Kidney (tissue), 14 donors: ENCODE data around the gene HYPK. TPM values are rescaled to one million over a fixed set of nuclear protein-coding genes. Genes with fewer than 3 reads are reported as not detected.
"Not testable (repeated sequence)": the region's sequence is repeated elsewhere in the genome, so short reads cannot be mapped to it uniquely, and the experiment has no call there.

Experiments used
- DNase-seq, 5 donors: peaks; one replicate each; pipeline ENCODE4 v3.0.0-alpha.2; 2013 to 2020
- FAIRE-seq: peaks from 2 replicates; lab custom pipeline; 2012; peaks lifted over from hg19 to GRCh38; lab: Jason Lieb, UNC
- H3K27ac ChIP-seq, 2 donors: one replicate each; pipeline ENCODE4 v1.7.0; 2013; ENCODE audit warnings: low read depth in 2 of 2, low read length in 2 of 2, inconsistent platforms in 1 of 2
- H3K27me3 ChIP-seq: one replicate; pipeline ENCODE4 v1.7.1; 2013; ENCODE audit warnings: low read length, inconsistent platforms; ENCODE audit not compliant: control insufficient read depth, insufficient read depth
- H3K36me3 ChIP-seq, 3 donors: one replicate each; pipeline versions ENCODE4 v1.7.0 to v1.7.1; 2013; ENCODE audit warnings: low read length in 3 of 3, control low read depth in 1 of 3, inconsistent platforms in 1 of 3; ENCODE audit not compliant: insufficient read depth in 3 of 3, control insufficient read depth in 2 of 3
- H3K4me1 ChIP-seq, 3 donors: one replicate each; pipeline versions ENCODE4 v1.7.0 to v1.7.1; 2013; ENCODE audit warnings: low read length in 3 of 3, inconsistent platforms in 1 of 3, low read depth in 1 of 3; ENCODE audit not compliant: control insufficient read depth in 2 of 3, insufficient read depth in 2 of 3
- H3K4me3 ChIP-seq, 3 donors: one replicate each; pipeline versions ENCODE4 v1.7.0 to v1.8.1; 2013; ENCODE audit warnings: low read length in 3 of 3, control low read depth in 1 of 3, inconsistent platforms in 1 of 3
- H3K9ac ChIP-seq, 3 donors: one replicate each; pipeline versions ENCODE4 v1.7.0 to v1.7.1; 2013; ENCODE audit warnings: low read length in 3 of 3, control low read depth in 1 of 3, inconsistent platforms in 1 of 3
- H3K9me3 ChIP-seq, 3 donors: one replicate each; pipeline versions ENCODE4 v1.7.0 to v1.7.1; 2013; ENCODE audit warnings: low read length in 3 of 3, control low read depth in 1 of 3, inconsistent platforms in 1 of 3; ENCODE audit not compliant: control insufficient read depth in 2 of 3, insufficient read depth in 1 of 3
- intact Hi-C: fragments of 100-400 bp; cut with DNase I; formaldehyde crosslinking; loops from one replicate; pipeline ENCODE4 v1.11.1; 2022
- polyA plus RNA-seq: library from polyadenylated mRNA; stranded (reverse); fragments of 350-450 nt; fragmentation: Illumina TruSeq; extraction: RNeasy Lipid Tissue Mini Kit (QIAGEN cat#74804); gene quantifications from one replicate; pipeline ENCODE4 v1.2.3, GENCODE V29; 2014; ENCODE audit warnings: low read depth, low replicate concordance; ENCODE audit not compliant: insufficient read depth
- total RNA-seq: library from RNA; stranded (reverse); fragmentation: NEBNext Ultra II Directional; extraction: Animal tissue kit (Norgen Biotek cat#: 25700); gene quantifications from one replicate; pipeline ENCODE4 v1.2.1, GENCODE V29; 2021
- TF ChIP-seq, protein P1 (sequence below): IDR thresholded peaks from 3 replicates; pipeline ENCODE4 v1.5.1; 2012; ENCODE audit warnings: mild to moderate bottlenecking, moderate library complexity, borderline replicate concordance; ENCODE audit not compliant: insufficient read depth; ENCODE audit errors: extremely low read depth
- donor health status: control.
- donor health status: control.
- donor health status: control.
- donor health status: control.
- donor health status: control.
- donor health status: DM: yes; HTN: yes; CAD: no.
- donor health status: Normal renal cell carcinoma (clear cell type).

HYPK gene
- total and polyA plus RNA-seq, 2 donors from 2014 or later = 7.7 to 10.2 TPM

DNA sequence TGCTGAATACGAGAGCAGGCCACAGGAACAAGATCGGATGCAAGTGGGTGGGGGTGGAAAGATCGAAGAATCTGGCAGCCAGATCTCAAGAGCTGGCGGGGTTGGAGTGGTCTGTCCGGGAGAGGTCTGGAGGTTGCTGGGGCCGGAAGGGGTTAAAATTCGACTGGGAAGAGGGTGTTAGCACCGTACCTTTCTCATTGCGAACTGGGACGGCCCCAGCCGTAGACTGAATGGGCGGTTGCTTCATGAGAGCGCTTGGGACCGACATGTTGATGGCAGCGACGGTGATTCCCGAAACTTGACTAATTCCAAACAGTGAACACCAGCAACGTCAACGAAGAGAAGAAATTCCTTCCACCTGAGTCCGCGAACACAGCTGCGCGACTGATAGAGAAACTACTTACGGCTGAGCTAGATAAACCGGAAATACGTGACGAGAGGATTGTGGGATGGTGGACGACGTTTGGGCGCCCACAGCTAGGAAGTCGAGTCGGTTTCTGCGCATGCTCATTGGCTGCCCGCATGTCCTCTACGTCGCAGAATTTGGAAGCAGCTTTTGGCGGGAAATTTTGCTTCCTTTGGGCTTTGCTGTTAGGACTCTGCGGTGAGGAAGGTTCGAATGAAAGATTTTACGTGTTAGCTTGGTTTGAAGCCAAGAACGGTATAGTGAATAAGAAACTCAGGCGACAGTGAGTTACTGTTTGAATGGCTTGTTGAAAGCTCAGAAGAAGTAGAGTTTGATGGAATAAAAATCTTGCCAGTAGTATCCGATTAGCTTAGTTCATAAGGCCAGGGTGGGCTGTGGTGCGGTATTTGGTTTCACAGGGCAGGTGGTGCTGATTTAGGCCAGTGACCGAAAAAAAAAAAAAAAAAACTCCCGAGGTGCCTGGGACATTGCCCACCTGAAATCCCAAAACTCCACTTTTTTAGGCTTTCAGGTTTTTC lies 24.2 kb downstream of the HYPK start, which contains the start of gene MFAP1:
TSS of gene MFAP1 (minus strand) at position 389 of the 945 bp plus-strand sequence. CDS start at position 268, 121 bp downstream.
- intact Hi-C loops = no loop called here
- peak; percentile 86 for FAIRE-seq
- TF ChIP-seq, protein P1, sequence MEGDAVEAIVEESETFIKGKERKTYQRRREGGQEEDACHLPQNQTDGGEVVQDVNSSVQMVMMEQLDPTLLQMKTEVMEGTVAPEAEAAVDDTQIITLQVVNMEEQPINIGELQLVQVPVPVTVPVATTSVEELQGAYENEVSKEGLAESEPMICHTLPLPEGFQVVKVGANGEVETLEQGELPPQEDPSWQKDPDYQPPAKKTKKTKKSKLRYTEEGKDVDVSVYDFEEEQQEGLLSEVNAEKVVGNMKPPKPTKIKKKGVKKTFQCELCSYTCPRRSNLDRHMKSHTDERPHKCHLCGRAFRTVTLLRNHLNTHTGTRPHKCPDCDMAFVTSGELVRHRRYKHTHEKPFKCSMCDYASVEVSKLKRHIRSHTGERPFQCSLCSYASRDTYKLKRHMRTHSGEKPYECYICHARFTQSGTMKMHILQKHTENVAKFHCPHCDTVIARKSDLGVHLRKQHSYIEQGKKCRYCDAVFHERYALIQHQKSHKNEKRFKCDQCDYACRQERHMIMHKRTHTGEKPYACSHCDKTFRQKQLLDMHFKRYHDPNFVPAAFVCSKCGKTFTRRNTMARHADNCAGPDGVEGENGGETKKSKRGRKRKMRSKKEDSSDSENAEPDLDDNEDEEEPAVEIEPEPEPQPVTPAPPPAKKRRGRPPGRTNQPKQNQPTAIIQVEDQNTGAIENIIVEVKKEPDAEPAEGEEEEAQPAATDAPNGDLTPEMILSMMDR = no peak
- Histone ChIP-seq H3K4me3 (peak within 1 kb of the TSS; percentile 91 to 100 (median 98)), H3K27ac (peak within 1 kb of the TSS; percentile 83 to 95), H3K9me3 (no peaks in the 10 kb centered on the region), H3K9ac (peak within 1 kb of the TSS; percentile 84 to 100 (median 93)), H3K4me1 (peaks cover 3 to 8% (median 3%) of the 10 kb centered on the region in 3 donors), H3K27me3 (no peaks in the 10 kb centered on the region), H3K36me3 (no peaks in the 10 kb centered on the region)
- DNase-seq = peak; percentile 94 to 98 (median 97)

DNA sequence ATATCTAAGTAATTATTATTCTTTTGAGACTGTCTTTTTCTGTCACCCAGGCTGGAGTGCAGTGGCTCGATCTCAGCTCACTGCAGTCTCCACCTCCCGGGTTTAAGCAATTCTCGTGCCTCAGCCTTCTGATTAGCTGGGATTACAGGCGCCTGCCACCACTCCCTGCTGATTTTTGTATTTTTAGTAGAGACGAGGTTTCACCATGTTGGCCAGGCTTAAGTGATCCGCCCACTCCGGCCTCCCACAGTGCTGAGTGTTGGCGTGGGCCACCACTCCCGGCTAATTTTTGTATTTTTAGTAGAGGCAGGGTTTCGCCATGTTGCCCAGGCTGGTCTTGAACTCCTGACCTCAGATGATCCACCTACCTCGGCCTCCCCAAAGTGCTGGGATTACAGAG lies 24.9 kb downstream of the HYPK start:
- H3K27me3 ChIP-seq, H3K9me3 ChIP-seq, H3K27ac ChIP-seq, H3K36me3 ChIP-seq, intact Hi-C loops, H3K4me1 ChIP-seq, H3K4me3 ChIP-seq, FAIRE-seq, H3K9ac ChIP-seq: not testable (repeated sequence)
- DNase-seq = peak in 1 of 5 donors; percentile 24

DNA sequence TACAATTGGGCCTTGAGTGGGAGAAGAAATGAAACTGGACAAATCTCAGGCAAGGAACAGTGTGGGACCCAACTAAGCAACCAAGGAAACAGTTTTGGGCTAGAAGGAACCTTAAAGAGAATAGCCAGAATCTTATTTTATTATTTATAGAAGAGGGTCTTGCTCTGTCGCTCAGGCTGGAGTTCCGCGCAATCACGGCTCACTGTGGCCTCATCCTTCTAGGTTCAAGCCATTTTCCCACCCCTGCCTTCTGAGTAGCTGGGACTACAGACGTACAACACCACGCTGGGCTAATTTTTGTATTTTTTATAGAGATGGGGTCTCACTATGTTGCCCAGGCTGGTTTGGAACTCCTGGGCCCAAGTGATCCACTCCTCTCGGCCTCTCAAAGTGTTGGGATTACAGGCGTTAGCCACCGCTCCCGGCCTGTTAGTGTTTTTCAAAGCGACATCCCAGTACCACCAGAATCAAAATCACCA lies 25.7 kb downstream of the HYPK start:
- H3K27ac ChIP-seq = no peak overlapping the region
- H3K4me1 ChIP-seq = peaks cover 3 to 8% (median 3%) of the 10 kb centered on the region in 3 donors
- H3K4me3 ChIP-seq = peak overlapping the region in 2 of 3 donors; percentile 70 to 74
- intact Hi-C loops = no loop called here
- H3K9ac ChIP-seq = no peak overlapping the region
- H3K9me3 ChIP-seq = no peaks in the 10 kb centered on the region
- no peak for FAIRE-seq
- no peaks in the 10 kb centered on the region for H3K27me3 ChIP-seq
- peak in 1 of 5 donors; percentile 35 for DNase-seq
- TF ChIP-seq, protein P1 = no peak
- H3K36me3 ChIP-seq = no peaks in the 10 kb centered on the region
